Activated T-cell treated with anti-CD3 and anti-CD28 coated beads, Interleukin-2, amount 50 U/mL, for 1 hour (primary cell): Measurements from ENCODE around the gene FHIT.

ENCODE experiments used
- DNase-seq: peaks from one replicate; pipeline ENCODE4 v3.0.0-alpha.2; 2020

Gene FHIT

DNA sequence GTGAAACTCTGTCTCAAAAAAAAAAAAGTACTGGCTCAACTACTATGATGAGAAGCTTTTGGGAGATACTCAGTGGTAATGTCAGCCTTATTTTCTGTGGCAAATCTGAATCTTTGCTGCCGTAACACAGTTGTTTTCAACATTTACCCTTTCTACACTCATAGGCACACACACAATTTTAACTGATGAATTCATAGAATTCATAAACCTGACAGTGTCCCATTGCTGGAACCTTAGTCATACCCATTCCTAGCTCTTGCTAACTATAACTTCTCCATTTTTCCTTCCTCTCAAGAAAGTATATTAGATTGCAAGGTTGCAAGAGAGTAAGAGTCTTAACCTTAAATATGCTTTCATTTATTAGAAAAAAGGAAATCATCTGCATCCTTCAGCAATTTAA lies 496.6 kb downstream of the FHIT start:
- no peak for DNase-seq

DNA sequence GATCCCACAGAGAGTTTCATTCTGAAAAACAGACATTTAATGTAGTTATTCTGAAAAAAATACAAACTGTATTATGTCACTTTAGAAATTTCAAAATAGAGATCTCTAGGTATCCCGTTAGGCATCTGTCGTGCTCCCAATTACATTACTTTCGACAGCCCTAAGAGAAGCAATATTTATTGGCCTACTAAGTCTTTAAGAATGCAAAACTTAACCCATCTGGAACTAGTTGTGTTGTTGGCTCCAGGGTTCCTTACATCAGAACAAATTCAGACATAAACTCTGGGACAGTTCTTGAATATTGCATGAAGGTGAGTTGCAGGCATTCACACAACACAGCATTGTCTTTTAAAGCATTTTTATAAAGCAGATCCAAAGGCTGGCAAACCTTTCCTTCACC lies 498.4 kb downstream of the FHIT start:
- no peak for DNase-seq

DNA sequence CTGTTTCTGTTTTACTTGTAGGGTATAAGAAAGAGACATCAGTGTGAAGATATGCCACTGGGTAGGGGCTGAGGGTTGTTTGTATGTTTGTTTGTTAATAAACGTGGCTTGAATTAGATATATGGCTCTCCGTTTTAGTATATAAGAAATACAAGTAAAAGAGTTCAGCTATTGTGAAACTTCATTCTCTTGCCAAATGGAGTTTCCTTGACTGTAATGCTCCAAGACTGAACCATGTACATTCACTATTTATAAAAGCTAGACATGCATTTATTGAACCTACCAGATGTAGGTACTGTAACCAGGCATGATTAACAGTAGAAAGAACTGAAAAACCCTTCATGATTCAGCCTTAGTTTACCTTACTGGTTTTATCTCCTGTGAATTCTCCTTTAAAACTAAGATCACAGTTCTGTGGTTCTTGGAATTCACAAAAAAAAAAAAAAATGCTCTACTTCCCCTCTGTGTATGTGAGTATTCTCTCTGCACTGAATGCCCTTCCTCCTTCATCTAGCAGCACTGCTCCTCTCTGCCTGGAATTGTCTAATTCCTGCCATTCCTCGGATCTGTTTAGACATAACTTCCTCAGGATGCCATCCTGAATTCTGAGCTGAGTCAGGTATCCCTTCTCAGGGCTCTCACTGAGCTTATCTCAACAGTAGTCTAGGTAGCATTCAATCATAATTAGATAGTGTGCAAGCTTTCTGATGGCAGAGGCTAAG lies 504.4 kb downstream of the FHIT start:
- no peak for DNase-seq

DNA sequence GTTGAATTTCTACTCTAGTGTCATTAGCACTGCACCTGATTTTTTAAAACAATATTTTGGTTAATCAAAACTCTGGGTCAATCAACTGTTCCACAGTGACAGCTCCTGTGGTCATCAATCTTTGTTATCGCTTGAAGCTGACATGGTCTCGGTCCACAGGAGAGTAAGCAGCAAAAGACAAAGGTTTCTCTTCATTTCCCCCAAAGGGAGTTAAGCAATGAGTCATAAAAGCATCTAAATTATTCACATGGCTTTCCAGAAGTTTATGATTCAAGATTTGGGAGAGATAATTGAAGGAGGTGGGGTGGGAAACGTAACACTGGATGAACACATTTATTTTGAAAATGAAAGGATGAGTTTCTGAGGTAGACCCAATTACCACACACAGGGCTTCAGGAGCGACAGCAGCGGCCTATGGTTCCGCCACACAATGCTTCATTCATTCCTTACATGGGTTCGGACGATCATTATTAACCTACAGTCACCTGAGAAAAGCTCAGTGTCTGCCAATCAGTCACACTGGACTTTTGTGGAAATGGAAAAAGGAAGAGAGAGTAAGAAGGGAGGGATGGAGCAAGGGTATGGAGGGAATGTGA lies 505.1 kb downstream of the FHIT start:
- DNase-seq = no peak

DNA sequence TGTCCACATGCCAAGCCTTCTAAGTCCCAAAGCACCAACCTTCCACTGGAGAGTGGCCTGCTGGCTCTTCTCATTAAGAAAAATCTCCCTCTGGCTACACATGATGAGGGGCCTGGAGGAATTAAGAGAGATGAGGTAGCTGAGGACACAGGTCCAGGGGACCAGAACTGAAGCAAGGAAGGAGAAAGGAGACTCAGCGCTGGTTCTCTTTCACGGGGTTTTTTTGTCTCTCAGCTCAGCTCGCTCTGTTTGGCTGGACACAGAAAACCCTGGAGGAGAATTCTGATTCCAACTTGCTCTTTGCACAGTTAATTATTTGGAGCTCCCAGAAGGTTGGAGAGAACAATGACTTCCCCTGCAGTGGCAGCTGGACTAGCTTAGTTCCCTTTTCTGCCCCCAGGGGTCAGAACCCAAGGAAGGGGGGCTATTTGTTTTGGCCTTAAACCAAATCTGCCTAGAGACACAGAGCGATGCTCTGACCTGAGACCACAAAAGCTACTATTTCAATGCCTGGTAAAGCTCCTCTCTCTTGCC lies 507.6 kb downstream of the FHIT start:
- no peak for DNase-seq

DNA sequence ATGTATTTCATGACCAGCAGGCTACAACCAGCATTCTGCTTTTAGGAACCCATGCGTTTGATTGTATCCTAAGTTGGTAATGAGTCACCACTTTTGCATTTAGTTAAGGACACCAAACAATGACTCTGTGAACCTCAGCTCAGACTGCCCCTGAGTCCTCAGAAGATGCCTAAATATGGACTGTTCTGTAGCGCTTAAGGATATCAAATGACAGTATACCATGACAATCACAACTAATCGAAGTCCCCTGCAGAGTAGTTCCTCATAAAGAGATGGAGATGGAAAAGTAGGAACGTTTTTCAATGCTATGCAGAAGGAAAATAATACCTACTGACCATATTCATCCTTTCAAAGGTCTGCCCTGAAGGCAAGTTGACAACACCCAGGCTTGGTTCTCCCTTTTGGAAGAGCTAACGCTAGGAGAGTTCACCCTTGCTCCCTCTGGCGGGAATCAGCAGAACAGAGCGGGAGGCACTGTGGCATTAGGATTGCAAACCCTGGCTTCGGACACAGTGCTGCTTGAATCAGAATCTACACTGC lies 508.6 kb downstream of the FHIT start:
- DNase-seq = no peak

DNA sequence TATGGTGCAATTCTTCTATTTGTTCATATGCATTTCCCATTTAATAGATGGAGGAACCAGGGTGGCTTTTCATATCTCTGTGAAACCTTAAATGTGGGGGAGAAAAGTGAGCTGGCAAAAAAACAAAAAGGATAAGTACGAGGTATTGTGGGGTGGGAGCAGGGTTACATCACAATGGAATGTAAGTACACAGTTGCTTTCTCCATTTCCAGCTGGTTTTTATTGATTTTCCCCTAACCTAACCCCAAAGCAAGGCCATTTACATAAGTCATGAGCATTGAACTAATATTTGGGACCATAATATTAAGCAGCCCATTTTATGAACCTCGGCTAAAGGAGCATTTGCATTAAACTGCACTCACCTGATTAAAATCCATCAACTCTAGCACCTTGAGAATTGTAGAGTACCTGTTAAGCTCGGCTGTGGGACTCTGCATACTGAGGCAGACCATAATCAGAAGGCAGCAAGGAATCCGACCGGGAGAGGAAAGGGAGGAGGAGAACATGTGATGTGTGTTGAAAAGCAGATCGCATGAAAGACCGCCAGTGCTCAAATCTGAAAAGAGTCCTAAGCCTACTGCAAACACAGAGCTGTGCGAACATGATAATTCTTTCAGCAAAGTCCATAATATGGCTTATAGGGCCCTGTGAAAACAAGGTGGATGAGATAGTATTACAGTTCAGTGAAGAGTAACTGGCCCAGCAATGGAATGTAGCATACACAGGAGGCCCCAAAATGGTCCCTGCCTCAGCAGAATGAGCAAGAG lies 513.4 kb downstream of the FHIT start:
- no peak for DNase-seq

DNA sequence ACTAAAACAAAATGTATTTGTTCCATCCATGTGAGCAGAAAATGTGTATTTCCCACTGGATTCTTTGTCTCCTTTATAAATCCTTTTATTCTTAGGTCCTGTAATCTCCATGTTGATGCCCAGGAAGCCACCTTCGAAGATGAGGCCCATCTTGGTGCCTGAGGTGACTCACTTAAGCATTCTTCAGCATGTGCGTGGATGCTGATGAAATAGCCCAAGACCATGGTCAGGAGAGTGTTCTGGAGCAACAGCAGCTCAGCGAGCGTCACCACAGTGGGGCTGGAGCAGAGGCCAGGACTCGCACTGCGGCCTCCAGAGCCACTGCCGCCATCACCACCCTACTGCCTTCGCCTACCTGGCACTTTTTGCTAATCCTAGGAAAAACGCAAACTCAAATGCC lies 520.9 kb downstream of the FHIT start:
- DNase-seq = no peak

DNA sequence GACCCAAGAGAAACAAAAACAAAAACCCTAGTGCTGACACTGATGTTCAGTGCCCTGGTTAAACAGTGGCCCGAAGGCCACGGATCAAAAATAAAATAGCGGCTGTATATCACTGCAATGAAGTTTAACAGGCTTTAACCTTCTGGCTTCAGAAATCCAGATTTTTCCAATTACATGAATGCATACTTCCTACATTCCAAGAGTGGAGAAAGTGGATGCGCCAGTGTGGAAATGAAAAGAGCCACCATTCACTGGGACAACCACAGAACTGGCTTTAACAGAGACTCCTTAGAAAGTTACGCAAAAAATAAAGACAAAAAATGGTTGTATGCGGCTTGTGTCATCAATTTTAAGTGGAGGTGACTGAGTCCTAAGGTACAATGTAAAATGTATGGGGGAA lies 522.2 kb downstream of the FHIT start:
- no peak for DNase-seq

DNA sequence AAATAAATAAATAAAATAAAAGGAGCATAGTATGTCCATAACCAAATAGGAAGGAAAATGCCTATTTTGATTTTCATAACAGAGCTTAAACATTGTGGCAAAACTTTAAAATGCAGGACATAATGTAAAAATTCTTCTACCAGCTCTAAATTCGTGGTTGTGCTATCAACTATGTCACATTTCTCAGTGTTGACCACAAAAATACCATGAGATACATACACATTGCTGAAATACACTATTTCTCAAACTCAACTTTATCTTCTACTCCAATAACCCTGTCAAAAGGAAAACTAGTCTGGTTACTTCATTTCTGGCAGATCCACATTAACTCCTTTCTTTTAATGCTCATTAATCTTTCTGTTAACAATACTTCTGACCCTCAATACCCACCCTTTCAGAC lies 523.2 kb downstream of the FHIT start:
- no peak for DNase-seq

DNA sequence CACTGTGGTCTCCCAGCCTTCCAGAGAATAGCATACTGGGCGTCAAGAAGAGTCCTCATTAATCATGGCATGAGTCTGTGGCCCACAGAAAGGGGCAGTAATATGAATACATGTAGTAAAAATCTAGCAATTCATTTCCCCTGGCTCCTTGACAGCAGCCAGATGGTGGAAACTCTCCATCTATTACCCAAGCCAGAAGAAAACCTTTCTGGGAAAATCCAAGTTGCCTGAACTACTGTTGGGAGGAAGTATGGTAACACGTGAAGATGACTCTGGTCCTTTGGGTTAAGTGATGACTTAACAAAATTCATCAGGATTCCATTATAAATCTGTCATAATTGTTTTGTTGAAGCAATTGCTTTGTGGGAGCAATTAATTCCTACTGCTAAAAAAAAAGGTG lies 530.5 kb downstream of the FHIT start:
- DNase-seq = no peak

DNA sequence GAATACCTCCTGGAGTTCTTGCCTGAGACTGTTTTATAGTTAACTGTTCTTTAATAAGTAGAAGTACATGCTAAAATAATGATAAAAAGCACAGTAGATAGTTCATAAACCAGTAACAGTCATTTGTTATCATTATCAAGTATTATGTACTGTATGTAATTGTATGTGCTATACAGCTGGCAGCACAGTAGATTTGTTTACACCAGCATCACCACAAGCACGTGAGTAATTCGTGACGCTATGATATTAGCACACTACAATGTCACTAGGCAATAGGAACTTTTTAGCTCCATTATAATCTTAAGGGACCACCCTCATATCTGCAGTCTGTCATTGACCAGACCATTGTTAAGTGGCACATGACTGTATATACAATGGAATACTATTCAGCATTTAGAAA lies 534.7 kb downstream of the FHIT start:
- DNase-seq = no peak

DNA sequence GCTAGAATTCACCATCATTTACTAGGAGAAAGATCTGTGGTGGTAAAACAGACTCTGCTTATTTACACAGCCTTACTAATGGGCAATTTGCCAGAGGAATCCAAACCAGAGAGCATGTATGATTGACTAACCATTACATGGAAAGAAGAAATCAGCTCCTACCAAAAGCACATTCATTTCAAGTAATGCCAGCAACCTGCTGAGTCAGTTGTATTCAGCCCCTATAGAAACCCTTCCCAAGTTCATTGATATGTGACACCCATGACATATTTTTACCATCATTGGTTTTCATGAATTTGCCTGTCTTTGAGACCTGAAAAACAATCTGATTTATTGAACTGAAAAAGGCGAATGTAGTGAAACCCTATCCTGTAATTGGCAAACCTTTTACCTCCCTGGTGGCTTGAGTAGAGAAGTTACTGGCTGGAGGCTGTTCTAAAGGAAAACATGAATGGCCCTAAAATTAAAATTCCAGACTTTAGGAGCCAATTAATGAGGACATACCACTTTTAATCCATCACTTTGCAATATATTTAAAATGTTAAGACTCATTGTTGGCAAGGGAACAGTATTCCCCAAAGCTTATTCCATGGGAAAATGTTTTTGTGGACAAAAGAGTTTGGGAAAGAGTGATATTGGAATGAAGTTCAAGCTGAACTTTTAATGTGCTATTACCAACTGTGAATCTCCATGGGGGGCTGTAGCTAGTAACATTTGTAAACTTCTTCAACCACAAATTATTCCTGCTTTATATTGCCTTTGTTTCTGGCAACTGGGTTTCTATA lies 542.9 kb downstream of the FHIT start:
- no peak for DNase-seq

DNA sequence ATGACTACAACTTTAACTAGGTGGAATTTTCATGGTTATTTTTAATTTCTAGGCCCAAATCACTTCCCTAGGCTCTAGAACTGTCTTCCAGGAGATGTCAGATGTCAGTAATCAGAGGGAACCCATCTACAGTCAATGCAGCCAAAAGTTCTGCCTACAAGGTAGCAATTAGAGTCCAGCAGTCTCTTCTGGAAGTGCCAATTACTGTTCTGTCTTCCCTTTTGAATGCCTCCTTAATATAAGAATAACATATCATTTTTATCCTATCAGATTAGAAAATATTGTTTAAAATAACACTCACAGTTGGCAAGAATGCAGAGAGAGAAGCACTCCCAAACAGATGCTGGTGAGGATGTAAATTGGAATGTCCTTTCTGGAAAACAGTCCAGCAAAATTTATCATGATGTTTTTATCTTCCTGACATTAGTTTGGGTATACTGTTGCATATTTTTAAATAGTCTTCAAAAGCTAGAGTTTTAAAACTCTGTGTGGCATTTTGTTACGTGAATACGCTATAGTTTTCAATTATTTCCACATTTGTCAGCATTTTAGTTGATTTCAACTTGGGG lies 543.7 kb downstream of the FHIT start:
- no peak for DNase-seq

DNA sequence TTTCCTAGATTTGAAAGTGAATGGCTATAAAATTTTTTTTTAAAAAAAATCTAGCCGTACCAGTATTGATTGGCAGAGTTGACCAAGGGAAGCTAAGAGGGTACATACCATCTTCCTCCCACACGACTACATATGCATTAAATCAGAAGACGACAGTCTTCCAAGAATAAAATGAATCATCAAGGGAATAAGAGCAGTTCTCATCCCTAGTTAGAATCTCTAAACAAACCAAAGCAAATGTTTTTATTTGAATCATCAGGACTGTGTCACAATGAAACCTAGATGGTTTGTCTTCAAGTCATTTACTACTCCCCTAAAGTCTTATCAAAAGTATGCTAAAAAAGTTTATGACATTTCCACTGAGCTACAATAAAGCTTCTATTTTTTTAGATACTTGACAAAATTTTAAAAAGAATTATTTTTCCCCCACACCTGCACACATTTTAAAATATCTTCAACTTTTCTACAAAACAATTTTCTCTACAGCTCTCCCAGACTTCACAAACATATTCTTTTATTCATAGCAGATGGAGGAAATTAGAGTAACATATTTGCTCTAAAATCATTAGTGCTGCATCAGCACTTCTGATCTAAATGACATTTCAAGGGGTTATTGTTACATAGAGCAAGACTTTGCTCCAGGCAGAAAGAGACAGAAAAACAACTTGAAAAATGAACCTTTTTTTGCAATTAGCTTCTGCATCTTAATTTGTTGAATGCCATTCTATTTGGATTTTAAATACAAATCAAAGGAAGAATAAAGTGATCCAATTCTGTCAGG lies 547.1 kb downstream of the FHIT start:
- DNase-seq = no peak

DNA sequence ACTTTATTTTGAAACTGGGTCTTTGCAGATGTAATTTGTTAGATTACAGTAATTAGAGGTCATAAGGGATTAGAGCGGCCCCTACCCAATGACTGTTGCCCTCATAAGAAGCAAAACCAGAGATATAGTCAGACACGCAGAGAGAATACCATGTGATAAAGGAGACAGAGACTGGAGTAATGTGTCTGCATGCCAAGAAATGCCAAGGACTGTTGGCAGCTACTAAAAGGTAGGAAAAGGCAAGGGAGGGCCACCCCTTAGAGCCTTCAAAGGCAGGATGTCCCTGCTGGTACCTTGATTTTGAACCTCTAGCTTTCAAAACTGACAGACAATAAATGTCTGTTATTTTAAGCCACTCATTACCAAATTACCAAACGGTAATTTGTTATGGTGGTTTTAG lies 548.2 kb downstream of the FHIT start:
- no peak for DNase-seq

DNA sequence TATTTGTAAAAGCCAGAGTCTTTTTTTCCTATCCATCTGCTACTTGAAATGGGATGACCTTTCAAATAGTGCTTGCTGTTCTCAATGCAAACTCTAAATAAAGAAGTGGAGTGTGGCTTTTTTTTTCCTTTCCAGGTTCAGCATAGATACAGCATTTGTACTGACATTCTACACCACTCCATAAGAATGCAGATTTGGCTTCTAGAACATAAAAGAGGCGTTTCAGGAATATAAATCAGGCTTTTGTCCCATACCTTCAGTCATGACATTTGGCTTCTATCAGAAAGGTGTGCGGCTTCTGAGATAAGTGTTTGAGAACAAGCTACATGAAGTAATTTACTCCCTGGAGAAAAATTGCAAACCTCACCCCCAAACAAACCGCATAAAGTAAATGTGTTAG lies 553.1 kb downstream of the FHIT start:
- no peak for DNase-seq

DNA sequence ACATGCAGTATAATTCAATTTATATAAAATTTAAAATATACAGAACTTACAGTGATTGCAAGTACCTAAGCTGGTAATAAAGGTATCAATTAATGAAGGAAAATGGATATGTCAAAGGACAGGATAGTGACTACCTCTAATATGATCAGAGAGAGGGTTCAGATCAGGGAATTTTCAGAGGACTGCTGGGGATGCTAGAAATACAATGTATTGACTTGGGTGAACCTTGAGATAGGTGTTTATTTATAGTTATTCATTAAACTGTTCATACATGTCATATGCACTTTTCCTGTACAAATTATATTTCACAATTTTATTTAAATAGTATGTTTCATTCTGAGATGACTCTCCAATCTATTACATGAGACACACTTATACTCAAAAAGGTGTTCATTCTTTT lies 554.1 kb downstream of the FHIT start:
- DNase-seq = no peak

DNA sequence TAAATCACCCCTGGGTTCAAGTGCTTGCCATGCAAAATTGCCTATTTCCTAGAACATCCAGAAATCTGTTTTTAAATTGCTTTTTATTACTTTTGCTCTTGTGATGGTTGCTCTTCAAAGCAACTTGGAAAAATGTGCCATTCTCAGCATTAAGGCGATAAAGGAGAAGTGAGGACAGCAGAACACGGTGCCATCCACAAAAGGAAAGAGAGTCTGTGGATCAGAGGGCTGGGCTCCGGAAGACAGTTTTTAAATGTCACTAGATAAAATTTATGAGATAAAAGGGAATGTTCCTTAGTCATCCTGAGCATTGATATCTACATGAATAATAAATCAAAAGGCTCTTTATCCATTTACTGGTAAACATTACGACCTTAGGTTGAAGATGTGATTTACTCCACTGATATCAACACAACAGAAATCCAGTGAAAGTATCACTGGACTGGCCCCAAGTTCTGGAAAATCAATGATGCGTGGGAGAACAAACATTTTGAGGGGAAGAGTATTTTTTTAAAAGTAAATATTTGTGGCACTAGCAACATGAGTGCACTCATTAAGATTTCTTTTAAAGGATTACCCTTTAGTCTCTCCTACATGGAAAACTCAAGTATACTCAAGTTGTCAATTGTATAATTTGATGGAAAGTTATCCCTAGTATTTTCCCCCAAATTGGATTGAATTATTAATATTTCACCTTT lies 554.7 kb downstream of the FHIT start:
- DNase-seq = no peak

DNA sequence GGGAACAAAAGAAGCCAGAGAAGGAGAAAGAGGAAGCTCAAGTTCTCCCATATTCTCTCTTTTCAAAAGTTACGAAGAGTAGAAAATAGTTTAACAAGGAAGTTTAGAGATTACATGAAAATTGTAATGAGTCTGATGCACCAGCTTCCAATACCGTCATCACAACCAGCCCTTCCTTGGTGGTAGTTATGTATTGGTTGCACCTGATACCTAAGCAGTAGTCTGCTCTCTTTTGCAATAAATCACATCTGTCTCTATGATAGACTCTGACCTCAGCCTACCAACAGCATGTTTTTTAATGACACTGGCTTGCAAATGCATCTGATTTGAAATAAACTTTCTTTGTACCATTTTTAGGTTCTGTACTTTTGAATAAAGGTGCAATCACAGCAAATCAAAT lies 575.8 kb downstream of the FHIT start:
- DNase-seq = no peak

DNA sequence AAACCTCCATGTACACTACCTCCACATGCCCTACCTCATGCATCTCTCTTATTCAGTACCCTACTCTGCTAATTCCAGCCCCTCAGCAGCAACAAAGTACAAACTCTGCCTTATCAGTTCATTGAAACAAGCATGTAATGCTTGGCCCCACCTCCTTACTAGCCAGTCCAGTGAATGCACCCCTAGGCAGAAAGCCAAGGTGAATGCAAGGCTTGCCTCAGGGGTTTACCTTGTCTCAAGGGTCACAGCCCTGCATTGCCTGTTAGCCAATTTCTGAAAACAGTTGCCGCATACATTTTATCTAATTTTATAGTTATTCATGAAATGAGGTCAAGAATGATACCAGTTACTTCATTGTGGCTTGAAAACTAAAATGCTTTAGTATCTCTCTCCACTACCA lies 576.4 kb downstream of the FHIT start:
- DNase-seq = no peak
